Prostate gland (tissue), 2 donors: ENCODE data around the gene CR1.

ENCODE experiments used
- POLR2AphosphoS5 ChIP-seq: sonication (generic); formaldehyde crosslinking; IDR thresholded peaks from one replicate; pipeline ENCODE4 v1.6.1; 2017; ENCODE audit warnings: antibody characterized with exemption
- TF ChIP-seq, protein P1 (sequence below), 4 experiments: fragments of 200-600 bp in 2 of 4; fragments of 450-650 bp in 2 of 4; sonication (generic) in 2 of 4; IDR thresholded peaks; 1 replicate in 3 of 4; 2 replicates in 1 of 4; pipeline ENCODE4 v1.5.1; 2016 to 2019; ENCODE audit warnings: antibody characterized with exemption in 4 of 4, mild to moderate bottlenecking in 2 of 4, moderate library complexity in 2 of 4

DNA sequence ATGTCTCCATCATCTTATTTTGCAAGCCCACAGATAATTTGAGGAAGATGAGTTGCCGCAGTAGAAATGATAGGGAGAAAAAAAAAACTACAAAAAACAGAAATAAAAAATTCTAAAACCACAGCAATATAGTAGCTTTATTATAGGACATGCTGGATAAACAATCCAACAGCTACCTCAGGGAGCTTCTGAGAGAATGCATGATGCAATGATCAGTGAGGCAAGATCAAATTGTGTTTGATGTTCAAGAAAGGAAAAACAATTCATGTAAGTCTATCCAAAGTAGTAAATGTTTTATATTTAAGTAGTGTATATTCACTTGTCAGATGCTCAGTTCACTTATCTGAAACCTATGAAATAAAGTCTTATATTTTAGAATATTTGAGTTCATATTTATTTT lies 155.6 kb downstream of the CR1 start:
- TF ChIP-seq, protein P1, sequence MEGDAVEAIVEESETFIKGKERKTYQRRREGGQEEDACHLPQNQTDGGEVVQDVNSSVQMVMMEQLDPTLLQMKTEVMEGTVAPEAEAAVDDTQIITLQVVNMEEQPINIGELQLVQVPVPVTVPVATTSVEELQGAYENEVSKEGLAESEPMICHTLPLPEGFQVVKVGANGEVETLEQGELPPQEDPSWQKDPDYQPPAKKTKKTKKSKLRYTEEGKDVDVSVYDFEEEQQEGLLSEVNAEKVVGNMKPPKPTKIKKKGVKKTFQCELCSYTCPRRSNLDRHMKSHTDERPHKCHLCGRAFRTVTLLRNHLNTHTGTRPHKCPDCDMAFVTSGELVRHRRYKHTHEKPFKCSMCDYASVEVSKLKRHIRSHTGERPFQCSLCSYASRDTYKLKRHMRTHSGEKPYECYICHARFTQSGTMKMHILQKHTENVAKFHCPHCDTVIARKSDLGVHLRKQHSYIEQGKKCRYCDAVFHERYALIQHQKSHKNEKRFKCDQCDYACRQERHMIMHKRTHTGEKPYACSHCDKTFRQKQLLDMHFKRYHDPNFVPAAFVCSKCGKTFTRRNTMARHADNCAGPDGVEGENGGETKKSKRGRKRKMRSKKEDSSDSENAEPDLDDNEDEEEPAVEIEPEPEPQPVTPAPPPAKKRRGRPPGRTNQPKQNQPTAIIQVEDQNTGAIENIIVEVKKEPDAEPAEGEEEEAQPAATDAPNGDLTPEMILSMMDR (IDR thresholded peaks at IDR 0.05) = no peak
- no peak for TF ChIP-seq POLR2AphosphoS5
